ENCODE results near the gene CDH15.

- no peak for TF ChIP-seq CTCF (IDR thresholded peaks at IDR 0.05; ENCODE audit: borderline replicate concordance, extremely low read depth, low read length, poor library complexity, severe bottlenecking)
- no peak for TF ChIP-seq EZH2 (IDR thresholded peaks at IDR 0.05; ENCODE audit: borderline replicate concordance, low read depth, low read length, severe bottlenecking)
Observed at GRCh38 chr16:89135166-89135565, 36.4 kb upstream of the CDH15 start.
